ENCODE data around the gene ZNF148. TPM values are rescaled to one million over a fixed set of nuclear protein-coding genes. Genes with fewer than 3 reads are reported as not detected.
A peak's percentile ranks its signal among the peaks of the same experiment; 100 is the strongest.

Gene ZNF148
- total RNA-seq, 2 donors from 2014 or later, result 27.1 to 35.1 TPM

DNA sequence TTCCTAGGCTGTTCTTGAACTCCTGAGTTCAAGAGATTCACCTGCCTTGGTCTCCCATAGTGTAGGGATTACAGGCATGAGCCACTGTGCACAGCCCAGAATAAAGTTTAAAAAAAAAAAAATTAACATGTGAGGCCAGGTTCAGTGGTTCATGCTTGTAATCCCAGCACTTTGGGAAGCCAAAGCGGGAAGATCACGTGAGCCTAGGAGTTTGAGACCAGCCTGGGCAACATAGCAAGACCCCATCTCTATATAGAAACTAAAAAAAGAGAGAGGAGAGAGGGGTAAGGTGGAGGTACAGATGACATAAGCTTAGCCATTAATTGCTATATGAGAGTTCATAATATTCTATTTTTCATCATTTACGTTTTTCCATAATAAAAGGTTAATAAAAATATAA, 21.5 kb downstream of the ZNF148 start:
- no peaks in the 10 kb centered on the region for H3K9me3 ChIP-seq
- no peak overlapping the region for H3K27ac ChIP-seq
- DNase-seq (ENCODE audit: low spot score) (no peak), ATAC-seq (ENCODE audit: insufficient number of reproducible peaks, low FRiP score, low read depth) (no peak)
- no peaks in the 10 kb centered on the region for H3K36me3 ChIP-seq
- no peaks in the 10 kb centered on the region for H3K27me3 ChIP-seq (replicated peaks; ENCODE audit: insufficient read depth)
- TF ChIP-seq CTCF (IDR thresholded peaks at IDR 0.05), result no peak
- peaks cover 25 to 70% of the 10 kb centered on the region in 2 donors for H3K4me1 ChIP-seq (ENCODE audit: control insufficient read depth in 1 of 2, low read depth in 2 of 2)
- no peak overlapping the region for H3K4me3 ChIP-seq

- no peaks in the 10 kb centered on the region for H3K36me3 ChIP-seq
- H3K4me1 ChIP-seq (ENCODE audit: control insufficient read depth in 1 of 2, low read depth in 2 of 2), result peaks cover 25 to 74% of the 10 kb centered on the region in 2 donors
- no peaks in the 10 kb centered on the region for H3K27me3 ChIP-seq (replicated peaks; ENCODE audit: insufficient read depth)
- no peak overlapping the region for H3K27ac ChIP-seq
- H3K4me3 ChIP-seq, result no peak overlapping the region
- ATAC-seq (ENCODE audit: insufficient number of reproducible peaks, low FRiP score, low read depth) (no peak), DNase-seq (ENCODE audit: low spot score) (no peak)
- no peaks in the 10 kb centered on the region for H3K9me3 ChIP-seq
- TF ChIP-seq CTCF (IDR thresholded peaks at IDR 0.05), result no peak
Measured at GRCh38 chr3:125353128-125353527, 22.0 kb downstream of the ZNF148 start.

GRCh38 chr3:125351814-125352456, 23.2 kb downstream of the ZNF148 start:
- Histone ChIP-seq H3K27me3 (replicated peaks; ENCODE audit: insufficient read depth) (no peaks in the 10 kb centered on the region), H3K36me3 (no peaks in the 10 kb centered on the region), H3K27ac (peak overlapping the region in 1 of 2 donors; percentile 13), H3K9me3 (no peaks in the 10 kb centered on the region), H3K4me3 (no peak overlapping the region), H3K4me1 (ENCODE audit: control insufficient read depth in 1 of 2, low read depth in 2 of 2) (peaks cover 18 to 71% of the 10 kb centered on the region in 2 donors)
- TF ChIP-seq CTCF (IDR thresholded peaks at IDR 0.05), result no peak
- DNase-seq (ENCODE audit: low spot score) (no peak), ATAC-seq (ENCODE audit: insufficient number of reproducible peaks, low FRiP score, low read depth) (no peak)

GRCh38 chr3:125351152-125351551, 24.0 kb downstream of the ZNF148 start:
- ATAC-seq (ENCODE audit: insufficient number of reproducible peaks, low FRiP score, low read depth) (no peak), DNase-seq (ENCODE audit: low spot score) (no peak)
- peaks cover 12 to 65% of the 10 kb centered on the region in 2 donors for H3K4me1 ChIP-seq (ENCODE audit: control insufficient read depth in 1 of 2, low read depth in 2 of 2)
- H3K36me3 ChIP-seq, result no peaks in the 10 kb centered on the region
- no peaks in the 10 kb centered on the region for H3K9me3 ChIP-seq
- H3K27me3 ChIP-seq (replicated peaks; ENCODE audit: insufficient read depth), result no peaks in the 10 kb centered on the region
- no peak overlapping the region for H3K4me3 ChIP-seq
- H3K27ac ChIP-seq, result no peak overlapping the region
- no peak for TF ChIP-seq CTCF (IDR thresholded peaks at IDR 0.05)

- DNase-seq (ENCODE audit: low spot score) (no peak), ATAC-seq (ENCODE audit: insufficient number of reproducible peaks, low FRiP score, low read depth) (no peak)
- H3K27me3 ChIP-seq (replicated peaks; ENCODE audit: insufficient read depth), result no peaks in the 10 kb centered on the region
- no peak overlapping the region for H3K27ac ChIP-seq
- H3K36me3 ChIP-seq, result no peaks in the 10 kb centered on the region
- no peak for TF ChIP-seq CTCF (IDR thresholded peaks at IDR 0.05)
- peaks cover 11 to 59% of the 10 kb centered on the region in 2 donors for H3K4me1 ChIP-seq (ENCODE audit: control insufficient read depth in 1 of 2, low read depth in 2 of 2)
- no peak overlapping the region for H3K4me3 ChIP-seq
- no peaks in the 10 kb centered on the region for H3K9me3 ChIP-seq
Measured at GRCh38 chr3:125350597-125350996, 24.5 kb downstream of the ZNF148 start.

Measured in thoracic aorta (tissue), 2 donors.